Gastroesophageal sphincter (tissue), 4 donors: Measurements from ENCODE around the gene MARCO. TPM values are rescaled to one million over a fixed set of nuclear protein-coding genes. Genes with fewer than 3 reads are reported as not detected.
A peak's percentile ranks its signal among the peaks of the same experiment; 100 is the strongest.

ENCODE experiments used
- ATAC-seq: fragments of 150-250 bp; one replicate; pipeline ENCODE4 v1.9.1; 2016; ENCODE audit warnings: mild to moderate bottlenecking, moderate library complexity
- H3K27ac ChIP-seq, 4 donors: fragments of 200-600 bp; sonication (generic) in 3 of 4; 1 replicate in 3 of 4; 2 replicates in 1 of 4; pipeline ENCODE4 v1.5.1; 2016 to 2019
- H3K27me3 ChIP-seq: fragments of 200-600 bp; sonication (generic); one replicate; pipeline ENCODE4 v1.5.1; 2019
- H3K36me3 ChIP-seq, 2 donors: fragments of 200-600 bp; sonication (generic); one replicate each; pipeline ENCODE4 v1.5.1; 2019; ENCODE audit warnings: control low read depth in 1 of 2
- H3K4me1 ChIP-seq, 3 donors: fragments of 200-600 bp; sonication (generic); 1 replicate in 2 of 3; 2 replicates in 1 of 3; pipeline ENCODE4 v1.5.1; 2016 to 2019; ENCODE audit warnings: control low read depth in 2 of 3
- H3K4me3 ChIP-seq, 2 donors: fragments of 200-600 bp; sonication (generic); one replicate each; pipeline ENCODE4 v1.5.1; 2019; ENCODE audit warnings: mild to moderate bottlenecking in 1 of 2, moderate library complexity in 1 of 2
- H3K9me3 ChIP-seq, 3 donors: fragments of 200-600 bp; sonication (generic); one replicate each; pipeline ENCODE4 v1.5.1; 2017 to 2019; ENCODE audit warnings: control low read depth in 2 of 3
- CTCF ChIP-seq, 4 experiments: fragments of 200-600 bp in 2 of 4; fragments of 450-650 bp in 2 of 4; sonication (generic) in 1 of 4; IDR thresholded peaks; one replicate each; pipeline ENCODE4 v1.5.1; 2017 to 2019; ENCODE audit warnings: antibody characterized with exemption in 4 of 4, mild to moderate bottlenecking in 2 of 4, moderate library complexity in 2 of 4
- EP300 ChIP-seq: sonication (generic); formaldehyde crosslinking; IDR thresholded peaks from one replicate; pipeline ENCODE4 v1.6.1; 2017; ENCODE audit warnings: antibody characterized with exemption, mild to moderate bottlenecking
- POLR2A ChIP-seq, 2 donors: fragments of 450-650 bp; IDR thresholded peaks; one replicate each; pipeline ENCODE4 v1.6.1; 2017; ENCODE audit warnings: antibody characterized with exemption in 2 of 2, mild to moderate bottlenecking in 2 of 2, moderate library complexity in 1 of 2
- POLR2AphosphoS5 ChIP-seq: sonication (generic); formaldehyde crosslinking; IDR thresholded peaks from one replicate; pipeline ENCODE4 v1.6.1; 2017; ENCODE audit warnings: antibody characterized with exemption
- WGBS, 2 donors: methylation state at CpG; one replicate each; pipeline ENCODE4 v1.1.5; 2018; ENCODE audit warnings: low coverage in 1 of 2; 5-methylcytosine and 5-hydroxymethylcytosine counted together
- total RNA-seq, 4 donors: library from RNA; depleted of rRNA; stranded (reverse); fragments of >200 nt; gene quantifications; one replicate each; pipeline ENCODE4 v1.1.0, GENCODE V29; 2016

The MARCO gene
- total RNA-seq, 4 donors from 2014 or later = 1.9 to 56.1 (median 24.0) TPM

- H3K4me1 ChIP-seq = peaks cover 0 to 8% (median 0%) of the 10 kb centered on the region in 3 donors
- ATAC-seq = peak; percentile 39
- no peak overlapping the region for H3K4me3 ChIP-seq
- WGBS, 2 donors = 0 to 6% methylated on average over 2 to 6 of the region's 38 CpGs
- TF ChIP-seq CTCF (IDR thresholded peaks at IDR 0.05) (peak in 3 of 4 experiments; percentile 32 to 62 (median 34)), EP300 (no peak)
- H3K27me3 ChIP-seq = peaks cover 50% of the 10 kb centered on the region
- no peaks in the 10 kb centered on the region for H3K9me3 ChIP-seq
- H3K36me3 ChIP-seq = no peaks in the 10 kb centered on the region
- no peak overlapping the region for H3K27ac ChIP-seq
Measured at GRCh38 chr2:119011162-119011909, 69.3 kb downstream of the MARCO start.

- Histone ChIP-seq H3K9me3 (no peaks in the 10 kb centered on the region), H3K4me1 (peaks cover 0 to 8% (median 0%) of the 10 kb centered on the region in 3 donors), H3K27me3 (peaks cover 48% of the 10 kb centered on the region), H3K36me3 (no peaks in the 10 kb centered on the region), H3K4me3 (no peak overlapping the region), H3K27ac (no peak overlapping the region)
- ATAC-seq = peak; percentile 11
- TF ChIP-seq POLR2A (IDR thresholded peaks at IDR 0.05) = no peak
- TF ChIP-seq CTCF (IDR thresholded peaks at IDR 0.05) = no peak
- no peak for TF ChIP-seq EP300
- no peak for TF ChIP-seq POLR2AphosphoS5
- WGBS, 2 donors = 63 to 100% methylated on average over 2 to 5 of the region's 5 CpGs
Measured at GRCh38 chr2:119011910-119012209, 69.9 kb downstream of the MARCO start.

- no peaks in the 10 kb centered on the region for H3K9me3 ChIP-seq
- H3K36me3 ChIP-seq = no peaks in the 10 kb centered on the region
- H3K27ac ChIP-seq = no peak overlapping the region
- WGBS, 2 donors = 78 to 100% methylated on average over 2 to 3 of the region's 11 CpGs
- H3K4me3 ChIP-seq = no peak overlapping the region
- H3K4me1 ChIP-seq = peaks cover 0 to 8% (median 0%) of the 10 kb centered on the region in 3 donors
- no peak for ATAC-seq
- TF ChIP-seq POLR2AphosphoS5 (no peak), CTCF (IDR thresholded peaks at IDR 0.05) (no peak), POLR2A (IDR thresholded peaks at IDR 0.05) (no peak), EP300 (no peak)
- H3K27me3 ChIP-seq = peaks cover 56% of the 10 kb centered on the region
Measured at GRCh38 chr2:119012345-119013301, 70.6 kb downstream of the MARCO start.

- H3K36me3 ChIP-seq = no peaks in the 10 kb centered on the region
- TF ChIP-seq EP300 = no peak
- no peak for TF ChIP-seq POLR2A (IDR thresholded peaks at IDR 0.05)
- no peak for TF ChIP-seq CTCF (IDR thresholded peaks at IDR 0.05)
- no peak for TF ChIP-seq POLR2AphosphoS5
- H3K27ac ChIP-seq = no peak overlapping the region
- no peak for ATAC-seq
- peaks cover 0 to 8% (median 0%) of the 10 kb centered on the region in 3 donors for H3K4me1 ChIP-seq
- H3K9me3 ChIP-seq = no peaks in the 10 kb centered on the region
- H3K4me3 ChIP-seq = no peak overlapping the region
- H3K27me3 ChIP-seq = peaks cover 66% of the 10 kb centered on the region
- 95 to 100% methylated on average over 2 of the region's 4 CpGs for WGBS, 2 donors
Measured at GRCh38 chr2:119013671-119014070, 71.7 kb downstream of the MARCO start.
